IPS-18c (cell line): Measurements from ENCODE around the gene ZNF33B.
A peak's percentile ranks its signal among the peaks of the same experiment; 100 is the strongest.
"Not testable (repeated sequence)": the region's sequence is repeated elsewhere in the genome, so short reads cannot be mapped to it uniquely, and the experiment has no call there.

Experiments used
- H3K4me3 ChIP-seq: 2 replicates; pipeline ENCODE4 v1.7.0; 2013; ENCODE audit warnings: low read depth, mild to moderate bottlenecking, low read length, moderate library complexity; ENCODE audit not compliant: insufficient read depth
- H3K9me3 ChIP-seq: one replicate; pipeline ENCODE4 v1.6.1; 2013; ENCODE audit warnings: mild to moderate bottlenecking, low read length, moderate library complexity; ENCODE audit not compliant: control insufficient read depth, insufficient read depth

Gene ZNF33B

GRCh38 chr10:42632564-42632963 lies 5.8 kb downstream of the ZNF33B start:
- H3K9me3 ChIP-seq, result no peaks in the 10 kb centered on the region
- no peak overlapping the region for H3K4me3 ChIP-seq

- Histone ChIP-seq H3K4me3 (no peak overlapping the region), H3K9me3 (no peaks in the 10 kb centered on the region)
Measured at GRCh38 chr10:42630537-42631134, 7.7 kb downstream of the ZNF33B start.

GRCh38 chr10:42623929-42624328 lies 14.4 kb downstream of the ZNF33B start:
- Histone ChIP-seq H3K9me3 (no peaks in the 10 kb centered on the region), H3K4me3 (no peak overlapping the region)

- Histone ChIP-seq H3K9me3 (no peaks in the 10 kb centered on the region), H3K4me3 (no peak overlapping the region)
Measured at GRCh38 chr10:42618424-42618823, 19.9 kb downstream of the ZNF33B start.

- no peaks in the 10 kb centered on the region for H3K9me3 ChIP-seq
- H3K4me3 ChIP-seq, result no peak overlapping the region
Measured at GRCh38 chr10:42615419-42615818, 23.0 kb downstream of the ZNF33B start.

- no peak overlapping the region for H3K4me3 ChIP-seq
Measured at GRCh38 chr10:42609872-42610271, 28.5 kb downstream of the ZNF33B start.

GRCh38 chr10:42598249-42598873 lies 40.0 kb downstream of the ZNF33B start:
- H3K4me3 ChIP-seq, result no peak overlapping the region
- H3K9me3 ChIP-seq, result peaks cover 2% of the 10 kb centered on the region

More at GRCh38 chr10:42609872-42610271, 28.5 kb downstream of the ZNF33B start:
- no peaks in the 10 kb centered on the region for H3K9me3 ChIP-seq

- H3K9me3 ChIP-seq, result peaks cover 3% of the 10 kb centered on the region
- no peak overlapping the region for H3K4me3 ChIP-seq
Measured at GRCh38 chr10:42596196-42596595, 42.2 kb downstream of the ZNF33B start.

- H3K9me3 ChIP-seq, result peaks cover 5% of the 10 kb centered on the region
- no peak overlapping the region for H3K4me3 ChIP-seq
Measured at GRCh38 chr10:42594246-42594650, 44.1 kb downstream of the ZNF33B start.

- no peak overlapping the region for H3K4me3 ChIP-seq
- peaks cover 5% of the 10 kb centered on the region for H3K9me3 ChIP-seq
Measured at GRCh38 chr10:42593284-42593683, 45.1 kb downstream of the ZNF33B start.

GRCh38 chr10:42583828-42584227 lies 54.5 kb downstream of the ZNF33B start:
- Histone ChIP-seq H3K9me3 (peaks cover 5% of the 10 kb centered on the region), H3K4me3 (no peak overlapping the region)

GRCh38 chr10:42578019-42578418 lies 60.4 kb downstream of the ZNF33B start:
- Histone ChIP-seq H3K9me3 (peaks cover 11% of the 10 kb centered on the region), H3K4me3 (no peak overlapping the region)

- Histone ChIP-seq H3K4me3 (no peak overlapping the region), H3K9me3 (peaks cover 11% of the 10 kb centered on the region)
Measured at GRCh38 chr10:42576338-42576737, 62.0 kb downstream of the ZNF33B start.

GRCh38 chr10:42574336-42574735 lies 64.0 kb downstream of the ZNF33B start:
- H3K9me3 ChIP-seq, result peaks cover 11% of the 10 kb centered on the region
- no peak overlapping the region for H3K4me3 ChIP-seq

- H3K4me3 ChIP-seq, result no peak overlapping the region
- H3K9me3 ChIP-seq, result no peaks in the 10 kb centered on the region
Measured at GRCh38 chr10:42556931-42557330, 81.4 kb downstream of the ZNF33B start.

- H3K9me3 ChIP-seq, H3K4me3 ChIP-seq: not testable (repeated sequence)
Measured at GRCh38 chr10:42553576-42553975, 84.8 kb downstream of the ZNF33B start.

- Histone ChIP-seq H3K9me3 (no peaks in the 10 kb centered on the region), H3K4me3 (peak overlapping the region; percentile 60)
Measured at GRCh38 chr10:42553064-42553407, 85.3 kb downstream of the ZNF33B start.

- Histone ChIP-seq H3K9me3 (no peaks in the 10 kb centered on the region), H3K4me3 (peak overlapping the region; percentile 60)
Measured at GRCh38 chr10:42552188-42553063, 85.9 kb downstream of the ZNF33B start.
